Neural crest cell (in vitro differentiated cells): ENCODE measurements around the gene TOX3. TPM values are rescaled to one million over a fixed set of nuclear protein-coding genes. Genes with fewer than 3 reads are reported as not detected.

Experiments used
- DNase-seq: peaks from one replicate; pipeline ENCODE4 v3.0.0; 2021; ENCODE audit warnings: low read depth, mixed read lengths, low spot score
- H3K27ac Mint-ChIP-seq: one replicate; pipeline ENCODE4 v1.8.0; 2021; ENCODE audit warnings: mild to moderate bottlenecking, mixed read lengths; ENCODE audit not compliant: unreplicated experiment
- H3K27me3 Mint-ChIP-seq: 2 replicates; pipeline ENCODE4 v1.8.0; 2021; ENCODE audit warnings: low read depth, mild to moderate bottlenecking, mixed read lengths
- H3K36me3 Mint-ChIP-seq: 2 replicates; pipeline ENCODE4 v1.8.0; 2021; ENCODE audit warnings: low read depth, mild to moderate bottlenecking, mixed read lengths
- H3K4me1 Mint-ChIP-seq: 2 replicates; pipeline ENCODE4 v1.8.0; 2021; ENCODE audit warnings: mixed read lengths
- H3K4me3 Mint-ChIP-seq: one replicate; pipeline ENCODE4 v1.8.0; 2021; ENCODE audit warnings: mild to moderate bottlenecking, mixed read lengths
- H3K9me3 Mint-ChIP-seq: 2 replicates; pipeline ENCODE4 v1.8.0; 2021; ENCODE audit warnings: mixed read lengths
- total RNA-seq: library from RNA; stranded (reverse); gene quantifications from 2 replicates; pipeline ENCODE4 v1.2.1, GENCODE V29; 2021
- TF ChIP-seq, protein P1 (sequence below): fragments of 200-600 bp; sonication (generic); conservative IDR thresholded peaks from 2 replicates; pipeline ENCODE4 v1.5.0; 2021; ENCODE audit warnings: antibody characterized with exemption, mild to moderate bottlenecking

TOX3 gene
- total RNA-seq, 1 donor from 2014 or later: 37.5 TPM

DNA sequence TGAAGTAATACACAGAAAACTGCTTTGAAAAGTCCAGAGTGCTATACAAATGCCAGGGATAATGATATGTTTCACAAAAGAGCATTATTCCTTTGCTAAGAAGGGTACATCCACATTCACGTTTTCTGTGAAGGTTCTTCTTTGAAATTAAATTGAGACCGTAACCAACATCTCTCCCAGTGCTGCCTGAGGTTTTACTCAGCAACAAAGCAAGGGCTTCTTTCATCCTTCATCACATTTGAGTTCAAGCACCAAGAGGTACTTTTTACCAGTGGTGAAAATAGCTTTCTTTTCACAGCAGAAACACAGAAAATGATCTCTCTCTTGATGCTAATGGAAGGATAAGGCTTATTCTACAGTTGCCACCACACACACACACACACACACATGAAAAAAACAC, 113.3 kb downstream of the TOX3 start:
- no peak for DNase-seq
- H3K4me1 Mint-ChIP-seq: peaks cover 38% of the 10 kb centered on the region
- no peaks in the 10 kb centered on the region for H3K9me3 Mint-ChIP-seq
- H3K27ac Mint-ChIP-seq: no peak overlapping the region
- TF ChIP-seq, protein P1, sequence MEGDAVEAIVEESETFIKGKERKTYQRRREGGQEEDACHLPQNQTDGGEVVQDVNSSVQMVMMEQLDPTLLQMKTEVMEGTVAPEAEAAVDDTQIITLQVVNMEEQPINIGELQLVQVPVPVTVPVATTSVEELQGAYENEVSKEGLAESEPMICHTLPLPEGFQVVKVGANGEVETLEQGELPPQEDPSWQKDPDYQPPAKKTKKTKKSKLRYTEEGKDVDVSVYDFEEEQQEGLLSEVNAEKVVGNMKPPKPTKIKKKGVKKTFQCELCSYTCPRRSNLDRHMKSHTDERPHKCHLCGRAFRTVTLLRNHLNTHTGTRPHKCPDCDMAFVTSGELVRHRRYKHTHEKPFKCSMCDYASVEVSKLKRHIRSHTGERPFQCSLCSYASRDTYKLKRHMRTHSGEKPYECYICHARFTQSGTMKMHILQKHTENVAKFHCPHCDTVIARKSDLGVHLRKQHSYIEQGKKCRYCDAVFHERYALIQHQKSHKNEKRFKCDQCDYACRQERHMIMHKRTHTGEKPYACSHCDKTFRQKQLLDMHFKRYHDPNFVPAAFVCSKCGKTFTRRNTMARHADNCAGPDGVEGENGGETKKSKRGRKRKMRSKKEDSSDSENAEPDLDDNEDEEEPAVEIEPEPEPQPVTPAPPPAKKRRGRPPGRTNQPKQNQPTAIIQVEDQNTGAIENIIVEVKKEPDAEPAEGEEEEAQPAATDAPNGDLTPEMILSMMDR: no peak
- H3K27me3 Mint-ChIP-seq: no peaks in the 10 kb centered on the region
- peaks cover 4% of the 10 kb centered on the region for H3K36me3 Mint-ChIP-seq
- H3K4me3 Mint-ChIP-seq: no peak overlapping the region

DNA sequence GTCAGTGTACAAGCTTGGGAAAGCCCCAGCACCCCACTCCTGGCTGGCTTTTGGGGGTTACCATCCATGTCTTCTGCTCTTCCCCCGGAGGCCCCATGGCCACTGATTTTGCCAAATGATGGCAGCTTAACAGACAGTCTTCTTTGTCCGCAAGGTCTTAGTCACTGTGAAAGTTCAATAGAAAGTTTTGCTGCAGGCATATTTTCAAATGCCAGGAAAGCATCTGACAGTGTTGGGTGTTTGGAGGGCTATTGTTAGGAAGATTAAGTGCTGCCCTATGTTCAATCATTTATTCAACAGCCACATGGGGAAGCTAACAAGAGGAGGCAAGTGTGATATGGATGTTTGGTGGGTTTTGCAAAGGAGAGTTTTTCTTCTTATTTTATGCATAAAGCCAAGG, 122.4 kb downstream of the TOX3 start:
- H3K9me3 Mint-ChIP-seq: no peaks in the 10 kb centered on the region
- H3K4me3 Mint-ChIP-seq: no peak overlapping the region
- H3K27me3 Mint-ChIP-seq: no peaks in the 10 kb centered on the region
- H3K4me1 Mint-ChIP-seq: no peaks in the 10 kb centered on the region
- TF ChIP-seq, protein P1: no peak
- H3K36me3 Mint-ChIP-seq: peaks cover 2% of the 10 kb centered on the region
- H3K27ac Mint-ChIP-seq: no peak overlapping the region
- DNase-seq: no peak

DNA sequence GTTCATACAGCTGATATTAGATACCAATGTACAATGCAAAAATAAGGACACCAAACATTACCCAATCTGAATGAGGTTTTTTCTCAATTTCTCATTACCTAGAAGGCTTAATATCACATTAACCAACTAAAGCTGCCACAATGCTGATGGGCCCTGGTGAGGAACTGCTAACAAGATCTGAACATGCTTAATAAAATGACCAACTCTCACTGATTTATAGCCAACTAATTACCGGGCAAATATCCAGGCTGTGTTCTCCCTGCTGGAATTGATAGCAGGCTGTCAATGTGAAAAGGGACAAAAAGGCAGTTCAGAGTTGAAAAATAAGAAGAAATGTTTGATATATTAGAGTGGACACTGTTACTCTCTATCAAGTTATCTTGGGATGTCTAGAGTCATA, 124.6 kb downstream of the TOX3 start:
- no peaks in the 10 kb centered on the region for H3K4me1 Mint-ChIP-seq
- H3K27ac Mint-ChIP-seq: no peak overlapping the region
- no peaks in the 10 kb centered on the region for H3K27me3 Mint-ChIP-seq
- H3K4me3 Mint-ChIP-seq: no peak overlapping the region
- TF ChIP-seq, protein P1: no peak
- DNase-seq: no peak
- peaks cover 10% of the 10 kb centered on the region for H3K9me3 Mint-ChIP-seq
- peaks cover 2% of the 10 kb centered on the region for H3K36me3 Mint-ChIP-seq

DNA sequence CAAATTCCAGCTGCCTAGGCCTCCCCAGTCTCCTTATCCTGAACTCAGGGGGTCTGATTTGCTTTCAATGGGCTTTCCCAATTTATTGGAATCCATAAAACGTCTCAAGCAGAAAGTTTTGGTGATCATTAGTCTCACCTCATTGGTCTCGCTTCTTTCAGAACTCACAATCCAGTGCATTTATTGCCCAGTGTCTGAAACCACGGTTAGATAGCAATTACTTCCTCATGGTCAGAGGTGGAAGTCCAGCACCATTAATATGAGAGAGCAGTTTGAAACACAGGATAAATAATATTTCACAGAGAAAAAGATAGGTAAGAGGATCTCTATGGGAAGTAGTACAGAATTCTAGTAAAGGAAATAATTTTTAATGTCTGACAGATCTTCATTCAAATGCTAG, 128.7 kb downstream of the TOX3 start:
- Mint-ChIP-seq H3K4me1 (no peaks in the 10 kb centered on the region), H3K4me3 (no peak overlapping the region), H3K27ac (no peak overlapping the region), H3K9me3 (peaks cover 22% of the 10 kb centered on the region), H3K36me3 (peaks cover 17% of the 10 kb centered on the region), H3K27me3 (no peaks in the 10 kb centered on the region)
- no peak for DNase-seq
- TF ChIP-seq, protein P1: no peak

DNA sequence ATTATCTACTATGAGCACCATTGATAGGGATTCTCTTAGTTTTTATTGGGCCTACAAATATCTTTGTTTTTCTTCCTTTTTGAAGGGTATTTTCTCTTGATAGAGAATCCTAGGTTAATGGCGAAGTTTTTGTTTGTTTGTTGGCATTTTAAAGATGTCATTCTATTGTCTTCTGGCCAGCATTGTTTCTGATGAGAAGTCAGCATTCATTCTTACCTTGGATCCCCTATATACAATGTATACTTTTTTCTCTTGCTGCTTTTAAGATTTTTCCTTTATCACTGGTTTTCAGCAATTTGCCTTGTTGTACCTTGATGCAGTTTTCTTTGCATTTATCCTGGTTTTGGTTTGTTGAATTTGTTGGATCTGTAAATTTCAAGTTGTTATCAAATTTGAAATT, 130.1 kb downstream of the TOX3 start:
- TF ChIP-seq, protein P1: no peak
- H3K36me3 Mint-ChIP-seq: peaks cover 17% of the 10 kb centered on the region
- peaks cover 25% of the 10 kb centered on the region for H3K9me3 Mint-ChIP-seq
- no peaks in the 10 kb centered on the region for H3K27me3 Mint-ChIP-seq
- no peak overlapping the region for H3K27ac Mint-ChIP-seq
- no peak for DNase-seq
- no peak overlapping the region for H3K4me3 Mint-ChIP-seq
- no peaks in the 10 kb centered on the region for H3K4me1 Mint-ChIP-seq

DNA sequence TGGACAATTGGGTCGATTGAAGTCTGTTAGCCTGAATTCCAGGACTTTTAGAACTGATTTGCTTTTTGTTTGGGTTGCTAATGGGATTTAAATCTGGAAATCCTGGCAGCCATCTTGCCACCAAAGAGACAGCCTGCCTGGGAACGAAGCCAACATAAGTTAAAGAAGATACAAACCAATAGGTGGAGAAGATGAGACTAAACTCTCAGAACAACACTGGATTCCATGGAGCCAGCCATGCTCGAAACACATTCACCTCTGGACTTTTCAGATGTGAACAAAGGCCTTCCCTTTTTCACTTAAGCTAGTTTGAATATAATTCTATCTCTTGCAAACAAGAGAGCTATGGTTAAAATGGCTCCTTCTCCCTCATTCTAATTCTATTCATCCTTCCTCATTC, 135.9 kb downstream of the TOX3 start:
- Mint-ChIP-seq H3K4me3 (no peak overlapping the region), H3K27me3 (no peaks in the 10 kb centered on the region), H3K27ac (peak overlapping the region; percentile 72), H3K36me3 (peaks cover 4% of the 10 kb centered on the region), H3K4me1 (peaks cover 3% of the 10 kb centered on the region), H3K9me3 (peaks cover 7% of the 10 kb centered on the region)
- DNase-seq: no peak
- TF ChIP-seq, protein P1: no peak
